Measurements from ENCODE around the gene CIPC.

- no peak for TF ChIP-seq EZH2phosphoT487 (IDR thresholded peaks at IDR 0.05; ENCODE audit: borderline replicate concordance)
- no peak for TF ChIP-seq CTCF (conservative IDR thresholded peaks at IDR 0.05; ENCODE audit: low read length)
Observed at GRCh38 chr14:77128414-77128891, 30.4 kb downstream of the CIPC start.

Data from Loucy (cell line).